WTC11 (cell line): Measurements from ENCODE around the gene ALMS1. TPM values are rescaled to one million over a fixed set of nuclear protein-coding genes. Genes with fewer than 3 reads are reported as not detected.
A peak's percentile ranks its signal among the peaks of the same experiment; 100 is the strongest.

Experiments
- ATAC-seq: fragments of 200-7000 bp; cut with Tn5 transposase; 2 replicates; pipeline ENCODE4 v1.10.0; 2021; ENCODE audit warnings: mild to moderate bottlenecking, moderate library complexity
- CTCF ChIA-PET: fragments of 300-600 bp; sonication (Branson Sonifier 250); formaldehyde crosslinking; loops from one replicate; lab custom pipeline; 2021; ENCODE audit warnings: antibody characterized with exemption; lab: Charles Lee
- POLR2A ChIA-PET: fragments of 350-600 bp; sonication (Branson Sonifier 250); formaldehyde crosslinking; loops from one replicate; lab custom pipeline; 2021; ENCODE audit warnings: antibody characterized with exemption; lab: Charles Lee
- DNase-seq: peaks from one replicate; pipeline ENCODE4 v3.0.0; 2021; ENCODE audit warnings: low spot score
- H3K27ac Mint-ChIP-seq: 2 replicates; pipeline ENCODE4 v1.8.0; 2021; ENCODE audit warnings: mixed read lengths
- H3K27me3 Mint-ChIP-seq: 2 replicates; pipeline ENCODE4 v1.8.0; 2021; ENCODE audit warnings: low read depth, mild to moderate bottlenecking, moderate library complexity, mixed read lengths
- H3K36me3 Mint-ChIP-seq: 2 replicates; pipeline ENCODE4 v1.8.0; 2021; ENCODE audit warnings: mixed read lengths
- H3K4me1 Mint-ChIP-seq: 2 replicates; pipeline ENCODE4 v1.8.0; 2022; ENCODE audit warnings: mixed read lengths
- H3K4me3 Mint-ChIP-seq: 2 replicates; pipeline ENCODE4 v1.8.0; 2021; ENCODE audit warnings: mild to moderate bottlenecking, moderate library complexity, mixed read lengths
- H3K9me3 Mint-ChIP-seq: 2 replicates; pipeline ENCODE4 v1.8.0; 2021; ENCODE audit warnings: mixed read lengths
- CREB1 ChIP-seq: sonication (generic); formaldehyde crosslinking; IDR thresholded peaks from 2 replicates; pipeline ENCODE4 v1.8.0; 2023; ENCODE audit warnings: mild to moderate bottlenecking, missing genetic modification reagents
- CREM ChIP-seq: sonication (generic); formaldehyde crosslinking; IDR thresholded peaks from 2 replicates; pipeline ENCODE4 v1.8.1; 2022; ENCODE audit warnings: mild to moderate bottlenecking, missing genetic modification reagents, moderate library complexity
- EMX1 ChIP-seq: fragments of 250-450 bp; sonication (Bioruptor Pico); IDR thresholded peaks from 2 replicates; pipeline ENCODE4 v1.8.0; 2021; ENCODE audit warnings: mild to moderate bottlenecking
- FOXP1 ChIP-seq: sonication (generic); formaldehyde crosslinking; IDR thresholded peaks from 2 replicates; pipeline ENCODE4 v1.8.0; 2022; ENCODE audit warnings: missing genetic modification reagents, mild to moderate bottlenecking, moderate library complexity, borderline replicate concordance
- JAZF1 ChIP-seq: fragments of 250-450 bp; sonication (Bioruptor Pico); IDR thresholded peaks from 2 replicates; pipeline ENCODE4 v1.9.0; 2021; ENCODE audit warnings: moderate library complexity, mild to moderate bottlenecking, inconsistent platforms
- KAT7 ChIP-seq: sonication (generic); formaldehyde crosslinking; IDR thresholded peaks from 2 replicates; pipeline ENCODE4 v1.8.1; 2023; ENCODE audit warnings: missing genetic modification reagents, mild to moderate bottlenecking, borderline replicate concordance
- SMAD3 ChIP-seq: sonication (generic); formaldehyde crosslinking; IDR thresholded peaks from 2 replicates; pipeline ENCODE4 v1.8.0; 2022; ENCODE audit warnings: missing genetic modification reagents, mild to moderate bottlenecking, borderline replicate concordance
- SP1 ChIP-seq: sonication (generic); formaldehyde crosslinking; conservative IDR thresholded peaks from 2 replicates; pipeline ENCODE4 v1.8.1; 2022; ENCODE audit warnings: missing genetic modification reagents
- TCF7 ChIP-seq: sonication (generic); formaldehyde crosslinking; IDR thresholded peaks from 2 replicates; pipeline ENCODE4 v1.8.0; 2022; ENCODE audit warnings: mild to moderate bottlenecking, low read depth, missing genetic modification reagents, moderate library complexity
- TEAD1 ChIP-seq: sonication (generic); formaldehyde crosslinking; IDR thresholded peaks from 2 replicates; pipeline ENCODE4 v1.8.0; 2022; ENCODE audit warnings: mild to moderate bottlenecking, missing genetic modification reagents
- ZNF232 ChIP-seq: sonication (generic); formaldehyde crosslinking; IDR thresholded peaks from 2 replicates; pipeline ENCODE4 v1.8.0; 2022; ENCODE audit warnings: mild to moderate bottlenecking, missing genetic modification reagents
- ZNF416 ChIP-seq: fragments of 250-450 bp; sonication (Bioruptor Pico); IDR thresholded peaks from 2 replicates; pipeline ENCODE4 v1.9.0; 2021; ENCODE audit warnings: mild to moderate bottlenecking, inconsistent platforms
- ZNF671 ChIP-seq: fragments of 250-450 bp; sonication (Bioruptor Pico); IDR thresholded peaks from 2 replicates; pipeline ENCODE4 v1.8.0; 2021; ENCODE audit warnings: mild to moderate bottlenecking
- total RNA-seq: library from RNA; stranded (reverse); gene quantifications from 3 replicates; pipeline ENCODE4 v1.2.3, GENCODE V29; 2021
- TF ChIP-seq, protein P1 (sequence below): sonication (generic); formaldehyde crosslinking; conservative IDR thresholded peaks from 2 replicates; pipeline ENCODE4 v1.8.1; 2023; ENCODE audit warnings: mild to moderate bottlenecking, low read depth, missing genetic modification reagents, moderate library complexity
- TF ChIP-seq, protein P2 (sequence below): fragments of 250-450 bp; sonication (Bioruptor Pico); IDR thresholded peaks from 2 replicates; pipeline ENCODE4 v1.8.0; 2021; ENCODE audit warnings: mild to moderate bottlenecking
- TF ChIP-seq, protein P3 (sequence below): sonication (generic); formaldehyde crosslinking; IDR thresholded peaks from 2 replicates; pipeline ENCODE4 v1.8.0; 2022; ENCODE audit warnings: mild to moderate bottlenecking, missing genetic modification reagents

Gene ALMS1
- total RNA-seq, 1 experiment from 2014 or later = 37.3 TPM

DNA sequence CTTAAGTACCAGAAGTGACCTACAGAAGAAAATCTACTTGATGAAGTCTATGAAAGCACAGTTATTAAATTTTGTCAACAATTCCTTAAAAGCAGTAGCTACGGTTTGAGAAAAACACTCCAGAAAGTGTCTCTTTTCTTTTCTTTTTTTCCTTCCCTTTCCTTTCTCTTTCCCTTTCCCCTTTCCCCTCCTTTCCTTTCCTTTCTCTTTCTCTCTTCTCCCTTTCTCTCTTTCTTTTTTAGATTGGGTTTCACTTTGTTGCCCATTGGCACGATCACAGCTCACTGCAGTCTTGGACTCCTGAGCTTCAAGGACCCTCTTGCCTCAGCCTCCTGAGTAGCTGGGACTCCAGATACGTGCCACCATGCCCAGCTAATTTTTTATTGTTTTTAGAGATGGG is 2.6 kb upstream of the ALMS1 start (continued):
- TF ChIP-seq, protein P1, sequence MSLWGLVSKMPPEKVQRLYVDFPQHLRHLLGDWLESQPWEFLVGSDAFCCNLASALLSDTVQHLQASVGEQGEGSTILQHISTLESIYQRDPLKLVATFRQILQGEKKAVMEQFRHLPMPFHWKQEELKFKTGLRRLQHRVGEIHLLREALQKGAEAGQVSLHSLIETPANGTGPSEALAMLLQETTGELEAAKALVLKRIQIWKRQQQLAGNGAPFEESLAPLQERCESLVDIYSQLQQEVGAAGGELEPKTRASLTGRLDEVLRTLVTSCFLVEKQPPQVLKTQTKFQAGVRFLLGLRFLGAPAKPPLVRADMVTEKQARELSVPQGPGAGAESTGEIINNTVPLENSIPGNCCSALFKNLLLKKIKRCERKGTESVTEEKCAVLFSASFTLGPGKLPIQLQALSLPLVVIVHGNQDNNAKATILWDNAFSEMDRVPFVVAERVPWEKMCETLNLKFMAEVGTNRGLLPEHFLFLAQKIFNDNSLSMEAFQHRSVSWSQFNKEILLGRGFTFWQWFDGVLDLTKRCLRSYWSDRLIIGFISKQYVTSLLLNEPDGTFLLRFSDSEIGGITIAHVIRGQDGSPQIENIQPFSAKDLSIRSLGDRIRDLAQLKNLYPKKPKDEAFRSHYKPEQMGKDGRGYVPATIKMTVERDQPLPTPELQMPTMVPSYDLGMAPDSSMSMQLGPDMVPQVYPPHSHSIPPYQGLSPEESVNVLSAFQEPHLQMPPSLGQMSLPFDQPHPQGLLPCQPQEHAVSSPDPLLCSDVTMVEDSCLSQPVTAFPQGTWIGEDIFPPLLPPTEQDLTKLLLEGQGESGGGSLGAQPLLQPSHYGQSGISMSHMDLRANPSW (CRISPR knock-in tag) = no peak
- no peak for TF ChIP-seq CREB1 (CRISPR knock-in tag)
- TF ChIP-seq EMX1 = no peak
- TF ChIP-seq ZNF416 (CRISPR knock-in tag) = no peak
- TF ChIP-seq TEAD1 (CRISPR knock-in tag) = no peak
- TF ChIP-seq, all 79 proteins: peak for 0

DNA sequence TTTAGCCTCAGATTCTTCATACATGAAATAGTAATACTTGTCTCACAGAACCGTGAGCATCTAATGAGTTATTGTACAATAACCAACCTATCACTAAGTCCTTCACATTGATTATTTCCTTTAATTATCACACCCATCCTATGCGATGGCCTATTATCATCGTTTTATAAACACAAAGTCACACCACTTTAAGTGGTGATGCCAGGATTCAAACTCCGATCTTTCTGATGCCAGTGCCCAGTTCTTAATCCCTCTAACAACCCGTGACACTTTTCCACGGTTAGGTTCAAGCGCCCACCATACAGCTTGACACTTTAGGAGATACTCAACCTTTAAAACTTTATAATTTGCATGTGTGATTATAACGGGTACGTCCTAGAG is 523 bp upstream of the ALMS1 start:
- Mint-ChIP-seq H3K4me3 (peak overlapping the region; percentile 94), H3K36me3 (no peaks in the 10 kb centered on the region), H3K27me3 (peaks cover 40% of the 10 kb centered on the region), H3K27ac (peak overlapping the region; percentile 86; the same call in 1 of the 2 replicates), H3K9me3 (no peaks in the 10 kb centered on the region), H3K4me1 (peaks cover 17% of the 10 kb centered on the region)
- CTCF ChIA-PET = interaction anchor here (0.6 to 2.2 kb wide), 3 partner anchors 25 to 100 kb away, joined by 3 to 16 read pairs (median 4); partner anchors contain the start of gene FBXO41
- no peak for DNase-seq
- ATAC-seq = no peak
- TF ChIP-seq, protein P2, sequence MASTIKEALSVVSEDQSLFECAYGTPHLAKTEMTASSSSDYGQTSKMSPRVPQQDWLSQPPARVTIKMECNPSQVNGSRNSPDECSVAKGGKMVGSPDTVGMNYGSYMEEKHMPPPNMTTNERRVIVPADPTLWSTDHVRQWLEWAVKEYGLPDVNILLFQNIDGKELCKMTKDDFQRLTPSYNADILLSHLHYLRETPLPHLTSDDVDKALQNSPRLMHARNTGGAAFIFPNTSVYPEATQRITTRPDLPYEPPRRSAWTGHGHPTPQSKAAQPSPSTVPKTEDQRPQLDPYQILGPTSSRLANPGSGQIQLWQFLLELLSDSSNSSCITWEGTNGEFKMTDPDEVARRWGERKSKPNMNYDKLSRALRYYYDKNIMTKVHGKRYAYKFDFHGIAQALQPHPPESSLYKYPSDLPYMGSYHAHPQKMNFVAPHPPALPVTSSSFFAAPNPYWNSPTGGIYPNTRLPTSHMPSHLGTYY (CRISPR knock-in tag) = no peak
- TF ChIP-seq SP1 = no peak
- TF ChIP-seq TCF7 (CRISPR knock-in tag) = no peak
- TF ChIP-seq FOXP1 = no peak
- POLR2A ChIA-PET = no interaction called here

DNA sequence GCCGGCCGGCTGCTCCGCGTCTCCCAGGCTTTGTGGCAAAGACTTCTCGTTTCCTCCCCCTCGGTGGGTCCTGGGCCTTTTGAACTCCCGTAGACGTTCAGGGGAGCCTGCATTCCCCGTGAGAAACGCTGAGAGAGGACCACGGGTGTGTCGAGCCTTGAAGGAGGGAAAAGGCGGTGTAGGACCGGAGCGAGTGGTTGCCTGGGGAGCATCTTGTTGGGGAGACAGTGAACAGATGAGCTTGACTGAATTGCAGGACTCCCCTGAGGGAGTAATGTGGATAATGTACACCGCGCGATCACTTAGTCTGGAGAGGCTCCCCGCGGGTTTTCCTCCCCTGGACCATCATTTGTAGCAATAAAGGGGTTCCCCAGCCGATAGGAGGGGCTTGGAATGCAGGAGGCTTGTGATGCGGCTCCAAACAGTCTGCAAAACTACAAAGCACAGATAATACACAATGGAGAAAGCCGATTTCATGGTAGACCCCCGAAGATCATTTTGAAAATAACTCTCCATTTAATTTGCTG is 769 bp downstream of the ALMS1 start:
- TF ChIP-seq, protein P3, sequence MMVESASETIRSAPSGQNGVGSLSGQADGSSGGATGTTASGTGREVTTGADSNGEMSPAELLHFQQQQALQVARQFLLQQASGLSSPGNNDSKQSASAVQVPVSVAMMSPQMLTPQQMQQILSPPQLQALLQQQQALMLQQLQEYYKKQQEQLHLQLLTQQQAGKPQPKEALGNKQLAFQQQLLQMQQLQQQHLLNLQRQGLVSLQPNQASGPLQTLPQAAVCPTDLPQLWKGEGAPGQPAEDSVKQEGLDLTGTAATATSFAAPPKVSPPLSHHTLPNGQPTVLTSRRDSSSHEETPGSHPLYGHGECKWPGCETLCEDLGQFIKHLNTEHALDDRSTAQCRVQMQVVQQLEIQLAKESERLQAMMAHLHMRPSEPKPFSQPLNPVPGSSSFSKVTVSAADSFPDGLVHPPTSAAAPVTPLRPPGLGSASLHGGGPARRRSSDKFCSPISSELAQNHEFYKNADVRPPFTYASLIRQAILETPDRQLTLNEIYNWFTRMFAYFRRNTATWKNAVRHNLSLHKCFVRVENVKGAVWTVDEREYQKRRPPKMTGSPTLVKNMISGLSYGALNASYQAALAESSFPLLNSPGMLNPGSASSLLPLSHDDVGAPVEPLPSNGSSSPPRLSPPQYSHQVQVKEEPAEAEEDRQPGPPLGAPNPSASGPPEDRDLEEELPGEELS (CRISPR knock-in tag) = peak; percentile 7
- TF ChIP-seq ZNF232 (CRISPR knock-in tag) (0 out of 2 replicates have a peak, but pooled peaks have one; percentile 16), ZNF671 (no peak), FOXP1 (no peak), SMAD3 (CRISPR knock-in tag) (peak; percentile 80; the same call in 1 of the 2 replicates), KAT7 (CRISPR knock-in tag) (no peak), CREM (CRISPR knock-in tag) (0 out of 2 replicates have a peak, but pooled peaks have one; percentile 22), JAZF1 (no peak)
- TF ChIP-seq, all 79 proteins: peak for 4
- DNase-seq (no peak), ATAC-seq (no peak; the same call in 1 of the 2 replicates)
- peaks cover 17% of the 10 kb centered on the region for H3K4me1 Mint-ChIP-seq
- ChIA-PET POLR2A (interaction anchor here (0.8 kb wide), 1 partner anchor 152 kb away, joined by 3 read pairs; the partner anchor contains the start of gene CCT7), CTCF (interaction anchor here (1.3 to 2.2 kb wide), 2 partner anchors 20 to 95 kb away, joined by 3 to 16 read pairs; no protein-coding TSS in a partner anchor)
- peaks cover 27% of the 10 kb centered on the region for H3K27me3 Mint-ChIP-seq
- H3K27ac Mint-ChIP-seq = peak overlapping the region; percentile 93
- no peaks in the 10 kb centered on the region for H3K36me3 Mint-ChIP-seq
- no peaks in the 10 kb centered on the region for H3K9me3 Mint-ChIP-seq
- peak overlapping the region; percentile 94 for H3K4me3 Mint-ChIP-seq
